HG03521 (cell line): Measurements from ENCODE around the gene CRYGN.

Source experiments
- ATAC-seq: cut with Tn5 transposase; IDR thresholded peaks from one replicate; pipeline ENCODE4 v1.9.1; 2021; ENCODE audit warnings: mild to moderate bottlenecking, moderate library complexity; ENCODE audit not compliant: unreplicated experiment

The CRYGN gene

GRCh38 chr7:151427705-151428377, 12.1 kb downstream of the CRYGN start:
- ATAC-seq, result no peak

GRCh38 chr7:151426904-151427704, 12.8 kb downstream of the CRYGN start:
- no peak for ATAC-seq

- no peak for ATAC-seq
These were observed 13.5 kb downstream of the CRYGN start for GRCh38 chr7:151426441-151426903.

- no peak for ATAC-seq
These were observed 14.1 kb downstream of the CRYGN start for GRCh38 chr7:151425670-151426440.

GRCh38 chr7:151424799-151425198, 15.1 kb downstream of the CRYGN start:
- ATAC-seq, result no peak

DNA sequence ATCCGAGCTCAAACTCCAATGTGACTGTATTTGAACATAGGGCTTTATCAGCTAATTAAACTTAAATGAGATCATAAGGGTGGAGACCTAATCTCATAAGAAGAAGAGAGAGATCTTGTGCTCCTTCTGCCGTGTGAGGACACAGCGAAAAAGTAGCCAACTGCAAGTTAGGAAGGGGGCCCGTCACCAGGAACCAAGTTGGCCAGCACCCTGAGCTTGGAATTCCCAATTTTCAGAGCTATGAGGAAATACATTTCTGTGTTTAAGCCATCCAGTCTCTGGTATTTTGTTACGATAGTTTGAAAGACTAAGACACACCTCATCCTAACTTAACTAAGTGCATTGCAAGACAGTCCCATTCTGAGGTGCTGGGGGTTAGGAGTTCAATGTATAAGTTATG, 16.0 kb downstream of the CRYGN start:
- no peak for ATAC-seq

DNA sequence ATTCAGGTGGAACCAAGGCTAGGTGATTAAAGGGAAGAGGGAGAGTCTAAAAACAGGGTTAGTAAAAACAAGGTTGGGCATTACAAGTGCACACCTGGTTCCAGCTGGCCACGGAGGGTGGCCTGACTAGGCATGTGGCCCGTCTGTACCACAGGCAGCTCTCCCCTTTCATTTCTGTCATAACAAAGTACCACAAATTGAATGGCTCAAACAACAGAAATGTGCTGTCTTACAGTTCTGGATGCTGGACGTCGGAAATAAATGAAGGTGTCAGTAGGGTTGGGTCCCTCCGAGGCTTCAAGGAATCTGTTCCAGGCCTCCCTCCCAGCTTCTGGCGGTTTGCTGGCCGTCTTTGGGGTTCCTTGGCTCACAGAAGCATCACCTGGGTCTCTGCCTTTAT, 16.7 kb downstream of the CRYGN start:
- ATAC-seq, result no peak

GRCh38 chr7:151422212-151422611, 17.7 kb downstream of the CRYGN start:
- ATAC-seq, result no peak

DNA sequence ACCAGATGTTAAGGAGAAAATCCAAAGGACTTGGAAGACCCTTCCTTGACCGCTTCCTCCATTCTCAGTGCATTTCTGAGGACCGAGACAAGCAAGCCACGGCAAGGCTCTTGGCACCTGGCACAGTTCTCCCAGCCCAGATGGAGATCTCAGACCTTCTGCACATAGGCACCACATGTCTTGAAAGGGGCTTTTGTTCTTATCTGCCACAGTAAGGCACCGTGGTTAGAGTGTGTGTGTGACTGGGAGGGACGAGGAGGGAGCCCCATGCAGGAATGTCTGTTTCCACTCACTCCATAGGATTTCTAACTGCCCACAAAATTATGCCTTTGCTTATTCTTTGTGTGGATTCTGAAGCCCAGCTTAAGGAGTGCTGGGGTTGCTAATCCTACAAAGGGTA, 19.8 kb downstream of the CRYGN start:
- ATAC-seq, result no peak

GRCh38 chr7:151416941-151417315, 23.0 kb downstream of the CRYGN start:
- no peak for ATAC-seq

GRCh38 chr7:151416112-151416940, 23.6 kb downstream of the CRYGN start:
- no peak for ATAC-seq

GRCh38 chr7:151415375-151416105, 24.4 kb downstream of the CRYGN start:
- no peak for ATAC-seq

- ATAC-seq, result no peak
These were observed 26.7 kb downstream of the CRYGN start for GRCh38 chr7:151413241-151413640.

GRCh38 chr7:151412318-151412717, 27.6 kb downstream of the CRYGN start:
- ATAC-seq, result no peak

- no peak for ATAC-seq
These were observed 28.4 kb downstream of the CRYGN start for GRCh38 chr7:151411551-151411950.

GRCh38 chr7:151410405-151411390, 29.2 kb downstream of the CRYGN start:
- ATAC-seq, result no peak

DNA sequence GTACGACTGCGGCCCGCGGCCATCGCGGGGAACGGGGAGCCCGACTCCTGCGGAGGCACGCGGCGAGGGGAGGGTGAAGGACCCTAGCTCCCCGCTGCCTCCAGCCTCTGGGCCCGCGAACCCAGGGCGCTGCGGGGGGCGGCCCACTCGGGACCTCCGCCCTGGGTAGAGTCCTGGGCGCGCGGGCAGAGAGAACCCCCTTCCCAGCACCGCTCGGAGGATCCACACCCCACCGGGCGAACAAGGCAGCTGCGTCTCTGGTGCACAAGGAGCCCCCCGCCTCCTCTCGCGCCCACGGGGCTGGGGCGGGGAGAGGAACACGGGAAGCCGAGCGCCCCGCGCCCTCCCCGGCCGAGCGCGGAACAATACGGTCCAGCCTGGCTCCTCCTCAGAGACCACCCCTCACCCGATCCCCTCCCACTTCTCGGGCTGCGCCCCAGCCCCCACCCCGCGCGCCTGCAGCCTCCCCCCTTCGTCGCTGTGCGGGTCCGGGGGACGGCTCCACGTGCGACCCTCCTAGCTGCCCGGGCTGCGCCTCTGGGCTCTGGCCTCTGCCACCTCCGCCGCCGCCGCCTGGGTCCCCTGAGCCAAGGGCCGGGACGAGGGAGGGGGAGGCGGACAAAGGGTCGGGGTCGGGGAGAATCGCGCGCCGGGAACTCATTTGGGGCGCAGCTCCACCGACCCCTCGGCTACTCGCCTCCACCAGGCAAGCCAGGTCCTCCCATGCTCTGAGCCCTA, 30.1 kb downstream of the CRYGN start, which contains the start of gene WDR86:
WDR86 (minus strand) TSS at position 372 of the 738 bp plus-strand sequence. CDS start 449 bp downstream, outside the sequence.
- ATAC-seq, result no peak
